HL-60/S4 (cell line): ENCODE measurements around the gene RNH1.
"Not testable (repeated sequence)": the region's sequence is repeated elsewhere in the genome, so short reads cannot be mapped to it uniquely, and the experiment has no call there.

Source experiments
- in situ Hi-C: fragments of 300-500 bp; cut with MboI; formaldehyde crosslinking; loops from 2 replicates; pipeline ENCODE4 v1.14.3; 2022; ENCODE audit warnings: low sequenced_read_pairs

Gene RNH1

GRCh38 chr11:521177-521688, 14.2 kb upstream of the RNH1 start:
- in situ Hi-C loops: no loop called here

- in situ Hi-C loops: no loop called here
Measured at GRCh38 chr11:520428-521176, 13.6 kb upstream of the RNH1 start.

- in situ Hi-C loops: no loop called here
Measured at GRCh38 chr11:518463-519202, 11.6 kb upstream of the RNH1 start.

- in situ Hi-C loops: not testable (repeated sequence)
Measured at GRCh38 chr11:516918-517685, 10.1 kb upstream of the RNH1 start.

- in situ Hi-C loops: no loop called here
Measured at GRCh38 chr11:516400-516799, 9.4 kb upstream of the RNH1 start.

- in situ Hi-C loops: no loop called here
Measured at GRCh38 chr11:515131-515530, 8.1 kb upstream of the RNH1 start.

- in situ Hi-C loops: no loop called here
Measured at GRCh38 chr11:514606-515005, 7.6 kb upstream of the RNH1 start.

- in situ Hi-C loops: no loop called here
Measured at GRCh38 chr11:512761-513595, 5.9 kb upstream of the RNH1 start.

GRCh38 chr11:508956-509355, 1.9 kb upstream of the RNH1 start:
- in situ Hi-C loops: no loop called here

GRCh38 chr11:507727-508515, 879 bp upstream of the RNH1 start:
- in situ Hi-C loops: no loop called here

- in situ Hi-C loops: no loop called here
Measured at GRCh38 chr11:506238-506994, 626 bp downstream of the RNH1 start.

- in situ Hi-C loops: no loop called here
Measured at GRCh38 chr11:504994-505344, 2.1 kb downstream of the RNH1 start.

GRCh38 chr11:504053-504993, 2.7 kb downstream of the RNH1 start:
- in situ Hi-C loops: no loop called here

- in situ Hi-C loops: no loop called here
Measured at GRCh38 chr11:503179-503981, 3.7 kb downstream of the RNH1 start.

- in situ Hi-C loops: no loop called here
Measured at GRCh38 chr11:502288-503178, 4.5 kb downstream of the RNH1 start.

GRCh38 chr11:501683-502287, 5.3 kb downstream of the RNH1 start:
- in situ Hi-C loops: no loop called here
